Activated CD8-positive, alpha-beta memory T cell treated with anti-CD3 and anti-CD28 coated beads for 48 hours (primary cell): Measurements from ENCODE around the gene TTLL10.
"Not testable (repeated sequence)": the region's sequence is repeated elsewhere in the genome, so short reads cannot be mapped to it uniquely, and the experiment has no call there.

ENCODE experiments used
- DNase-seq, 3 experiments: peaks; one replicate each; pipeline ENCODE4 v3.0.0-alpha.2; 2020; ENCODE audit warnings: low read depth in 2 of 3, low spot score in 2 of 3

Gene TTLL10

GRCh38 chr1:1183833-1184775 lies 10.4 kb downstream of the TTLL10 start:
- DNase-seq, result no peak

GRCh38 chr1:1185101-1185765 lies 11.6 kb downstream of the TTLL10 start:
- no peak for DNase-seq

- no peak for DNase-seq
Observed at GRCh38 chr1:1187938-1188337, 14.3 kb downstream of the TTLL10 start.

- DNase-seq, result no peak
Observed at GRCh38 chr1:1189111-1189510, 15.4 kb downstream of the TTLL10 start.

GRCh38 chr1:1191734-1192133 lies 18.1 kb downstream of the TTLL10 start:
- no peak for DNase-seq

GRCh38 chr1:1194723-1195122 lies 21.0 kb downstream of the TTLL10 start:
- DNase-seq, result no peak

- DNase-seq, result not testable (repeated sequence)
Observed at GRCh38 chr1:1195726-1196125, 22.0 kb downstream of the TTLL10 start.

GRCh38 chr1:1196431-1197187 lies 22.9 kb downstream of the TTLL10 start:
- no peak for DNase-seq

- DNase-seq, result no peak
Observed at GRCh38 chr1:1197188-1197500, 23.5 kb downstream of the TTLL10 start.

- DNase-seq, result no peak
Observed at GRCh38 chr1:1197551-1198422, 24.1 kb downstream of the TTLL10 start.

GRCh38 chr1:1198423-1199140 lies 24.9 kb downstream of the TTLL10 start:
- no peak for DNase-seq

- no peak for DNase-seq
Observed at GRCh38 chr1:1199141-1199960, 25.7 kb downstream of the TTLL10 start.

- DNase-seq, result no peak
Observed at GRCh38 chr1:1199961-1200875, 26.5 kb downstream of the TTLL10 start.

GRCh38 chr1:1200876-1201810 lies 27.5 kb downstream of the TTLL10 start:
- peak in 2 of 3 experiments; percentile 71 to 82 for DNase-seq

GRCh38 chr1:1202831-1203560 lies 29.3 kb downstream of the TTLL10 start:
- DNase-seq, result no peak
